ENCODE data around the gene ACOX3. TPM values are rescaled to one million over a fixed set of nuclear protein-coding genes. Genes with fewer than 3 reads are reported as not detected.
A peak's percentile ranks its signal among the peaks of the same experiment; 100 is the strongest.

ACOX3 gene
- total RNA-seq, 1 donor from 2014 or later, result 44.1 TPM

- H3K27me3 Mint-ChIP-seq (ENCODE audit: unreplicated experiment), result peaks cover 2% of the 10 kb centered on the region
- H3K4me3 Mint-ChIP-seq (ENCODE audit: unreplicated experiment), result no peak overlapping the region
- no peaks in the 10 kb centered on the region for H3K4me1 Mint-ChIP-seq (ENCODE audit: unreplicated experiment)
- no peak overlapping the region for H3K27ac Mint-ChIP-seq (ENCODE audit: unreplicated experiment)
- no peak for TF ChIP-seq CTCF (IDR thresholded peaks at IDR 0.05; ENCODE audit: unreplicated experiment)
- no peak for DNase-seq (ENCODE audit: low spot score)
- H3K36me3 Mint-ChIP-seq (ENCODE audit: low read depth, unreplicated experiment), result peaks cover 26% of the 10 kb centered on the region
- no peaks in the 10 kb centered on the region for H3K9me3 Mint-ChIP-seq (ENCODE audit: unreplicated experiment)
These were observed 23.3 kb upstream of the ACOX3 start for GRCh38 chr4:8463811-8464210.

DNA sequence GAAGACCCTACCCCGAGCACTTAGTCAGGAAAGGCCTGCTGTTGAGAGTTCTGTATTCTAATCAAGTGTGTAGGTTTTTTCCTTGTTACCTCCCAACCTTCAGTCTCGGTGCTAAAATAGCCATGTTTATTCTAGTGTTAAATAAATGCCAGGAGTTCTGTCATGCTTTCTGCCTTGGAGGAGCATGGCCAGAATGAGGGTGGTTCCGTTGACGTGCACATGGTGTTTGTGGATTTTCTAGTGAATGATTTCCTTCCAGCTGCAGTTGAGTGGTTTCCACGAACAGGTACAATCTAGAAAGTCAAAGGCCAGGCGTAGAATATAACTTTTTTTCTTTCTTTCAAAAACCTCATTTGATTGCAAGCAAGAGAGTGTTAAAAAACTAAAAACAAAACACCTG lies 21.1 kb upstream of the ACOX3 start:
- no peak for TF ChIP-seq CTCF (IDR thresholded peaks at IDR 0.05; ENCODE audit: unreplicated experiment)
- Mint-ChIP-seq H3K9me3 (ENCODE audit: unreplicated experiment) (no peaks in the 10 kb centered on the region), H3K36me3 (ENCODE audit: low read depth, unreplicated experiment) (peaks cover 33% of the 10 kb centered on the region), H3K4me1 (ENCODE audit: unreplicated experiment) (peaks cover 11% of the 10 kb centered on the region), H3K27ac (ENCODE audit: unreplicated experiment) (peak overlapping the region; percentile 66), H3K27me3 (ENCODE audit: unreplicated experiment) (peaks cover 2% of the 10 kb centered on the region), H3K4me3 (ENCODE audit: unreplicated experiment) (no peak overlapping the region)
- DNase-seq (ENCODE audit: low spot score), result no peak

GRCh38 chr4:8461086-8461485 lies 20.6 kb upstream of the ACOX3 start:
- no peak for DNase-seq (ENCODE audit: low spot score)
- Mint-ChIP-seq H3K4me3 (ENCODE audit: unreplicated experiment) (no peak overlapping the region), H3K36me3 (ENCODE audit: low read depth, unreplicated experiment) (peaks cover 35% of the 10 kb centered on the region), H3K4me1 (ENCODE audit: unreplicated experiment) (peaks cover 11% of the 10 kb centered on the region), H3K27ac (ENCODE audit: unreplicated experiment) (no peak overlapping the region), H3K27me3 (ENCODE audit: unreplicated experiment) (peaks cover 2% of the 10 kb centered on the region), H3K9me3 (ENCODE audit: unreplicated experiment) (no peaks in the 10 kb centered on the region)
- no peak for TF ChIP-seq CTCF (IDR thresholded peaks at IDR 0.05; ENCODE audit: unreplicated experiment)

DNA sequence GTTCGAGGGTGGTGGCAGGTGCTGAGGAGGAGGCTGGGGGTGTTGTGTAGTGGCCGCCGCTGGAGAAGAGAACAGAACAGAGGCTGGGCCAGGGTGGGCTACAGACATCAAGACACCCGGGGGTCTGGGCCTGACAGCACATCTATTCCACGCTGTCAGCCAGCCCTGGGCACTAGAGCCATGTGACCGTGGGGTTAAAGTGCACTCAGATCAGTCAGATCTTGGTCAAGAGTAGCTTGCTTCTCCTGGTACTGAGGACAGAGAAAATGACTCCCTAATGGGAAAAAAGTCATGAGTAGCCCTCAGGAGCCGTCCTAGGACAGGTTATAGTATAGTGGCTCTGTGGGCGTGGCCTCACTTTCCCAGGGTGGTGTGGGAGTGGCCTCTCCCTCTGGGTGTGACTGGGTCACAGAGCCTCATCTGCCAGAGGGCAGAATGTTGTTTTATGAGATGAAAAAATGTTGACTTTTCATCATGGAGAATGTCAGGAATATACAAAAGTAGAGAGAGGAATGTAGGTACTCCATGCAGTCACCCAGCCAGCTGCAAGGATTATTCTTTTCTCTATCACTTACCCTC lies 19.4 kb upstream of the ACOX3 start:
- H3K36me3 Mint-ChIP-seq (ENCODE audit: low read depth, unreplicated experiment), result peaks cover 32% of the 10 kb centered on the region
- H3K4me1 Mint-ChIP-seq (ENCODE audit: unreplicated experiment), result peaks cover 11% of the 10 kb centered on the region
- peak overlapping the region; percentile 10 for H3K4me3 Mint-ChIP-seq (ENCODE audit: unreplicated experiment)
- no peak for DNase-seq (ENCODE audit: low spot score)
- H3K27me3 Mint-ChIP-seq (ENCODE audit: unreplicated experiment), result peaks cover 2% of the 10 kb centered on the region
- no peaks in the 10 kb centered on the region for H3K9me3 Mint-ChIP-seq (ENCODE audit: unreplicated experiment)
- no peak overlapping the region for H3K27ac Mint-ChIP-seq (ENCODE audit: unreplicated experiment)
- no peak for TF ChIP-seq CTCF (IDR thresholded peaks at IDR 0.05; ENCODE audit: unreplicated experiment)

GRCh38 chr4:8457646-8458252 lies 17.2 kb upstream of the ACOX3 start:
- Mint-ChIP-seq H3K36me3 (ENCODE audit: low read depth, unreplicated experiment) (peaks cover 42% of the 10 kb centered on the region), H3K9me3 (ENCODE audit: unreplicated experiment) (no peaks in the 10 kb centered on the region), H3K27ac (ENCODE audit: unreplicated experiment) (peak overlapping the region; percentile 39), H3K4me3 (ENCODE audit: unreplicated experiment) (peak overlapping the region; percentile 27), H3K4me1 (ENCODE audit: unreplicated experiment) (peaks cover 11% of the 10 kb centered on the region), H3K27me3 (ENCODE audit: unreplicated experiment) (peaks cover 2% of the 10 kb centered on the region)
- no peak for DNase-seq (ENCODE audit: low spot score)
- TF ChIP-seq CTCF (IDR thresholded peaks at IDR 0.05; ENCODE audit: unreplicated experiment), result no peak
